Nephron progenitor cell (in vitro differentiated cells): Measurements from ENCODE around the gene PHF14.

Experiments
- DNase-seq: peaks from one replicate; pipeline ENCODE4 v3.0.0; 2021
- H3K27ac Mint-ChIP-seq: 2 replicates; pipeline ENCODE4 v1.8.0; 2021; ENCODE audit warnings: mild to moderate bottlenecking, moderate library complexity, mixed read lengths
- H3K27me3 Mint-ChIP-seq: 2 replicates; pipeline ENCODE4 v1.8.0; 2021; ENCODE audit warnings: mild to moderate bottlenecking, low read depth, mixed read lengths; ENCODE audit not compliant: poor library complexity
- H3K36me3 Mint-ChIP-seq: 2 replicates; pipeline ENCODE4 v1.8.0; 2021; ENCODE audit warnings: low read depth, mixed read lengths
- H3K4me1 Mint-ChIP-seq: 2 replicates; pipeline ENCODE4 v1.8.0; 2021; ENCODE audit warnings: mixed read lengths
- H3K4me3 Mint-ChIP-seq: 2 replicates; pipeline ENCODE4 v1.8.0; 2021; ENCODE audit warnings: mild to moderate bottlenecking, moderate library complexity, mixed read lengths
- H3K9me3 Mint-ChIP-seq: 2 replicates; pipeline ENCODE4 v1.8.0; 2021; ENCODE audit warnings: mild to moderate bottlenecking, moderate library complexity, mixed read lengths
- TF ChIP-seq, protein P1 (sequence below): fragments of 200-600 bp; sonication (generic); IDR thresholded peaks from 2 replicates; pipeline ENCODE4 v1.5.0; 2021; ENCODE audit warnings: antibody characterized with exemption

PHF14 gene

DNA sequence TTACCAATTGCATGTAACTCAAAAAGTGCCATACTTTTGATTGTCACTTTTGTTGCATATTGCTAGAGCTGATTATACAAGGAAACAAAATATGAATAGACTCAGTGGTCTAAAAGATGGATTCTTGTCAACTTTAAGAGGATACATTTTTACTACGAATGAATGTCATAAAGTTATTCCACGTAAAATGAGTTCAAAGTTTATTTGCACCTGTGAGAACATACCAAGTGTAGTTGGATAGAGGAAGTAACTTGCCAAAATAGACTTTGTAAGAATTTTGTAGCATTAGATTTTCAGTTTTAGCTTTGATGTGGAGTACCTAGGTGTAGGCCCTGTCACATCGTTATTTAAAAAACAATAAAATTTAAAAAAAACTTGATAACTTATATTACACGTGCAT, 106.2 kb downstream of the PHF14 start:
- peaks cover 8% of the 10 kb centered on the region for H3K4me1 Mint-ChIP-seq
- H3K27ac Mint-ChIP-seq: no peak overlapping the region
- no peak overlapping the region for H3K4me3 Mint-ChIP-seq
- H3K27me3 Mint-ChIP-seq: no peaks in the 10 kb centered on the region
- peaks cover 55% of the 10 kb centered on the region for H3K36me3 Mint-ChIP-seq
- DNase-seq: no peak
- TF ChIP-seq, protein P1, sequence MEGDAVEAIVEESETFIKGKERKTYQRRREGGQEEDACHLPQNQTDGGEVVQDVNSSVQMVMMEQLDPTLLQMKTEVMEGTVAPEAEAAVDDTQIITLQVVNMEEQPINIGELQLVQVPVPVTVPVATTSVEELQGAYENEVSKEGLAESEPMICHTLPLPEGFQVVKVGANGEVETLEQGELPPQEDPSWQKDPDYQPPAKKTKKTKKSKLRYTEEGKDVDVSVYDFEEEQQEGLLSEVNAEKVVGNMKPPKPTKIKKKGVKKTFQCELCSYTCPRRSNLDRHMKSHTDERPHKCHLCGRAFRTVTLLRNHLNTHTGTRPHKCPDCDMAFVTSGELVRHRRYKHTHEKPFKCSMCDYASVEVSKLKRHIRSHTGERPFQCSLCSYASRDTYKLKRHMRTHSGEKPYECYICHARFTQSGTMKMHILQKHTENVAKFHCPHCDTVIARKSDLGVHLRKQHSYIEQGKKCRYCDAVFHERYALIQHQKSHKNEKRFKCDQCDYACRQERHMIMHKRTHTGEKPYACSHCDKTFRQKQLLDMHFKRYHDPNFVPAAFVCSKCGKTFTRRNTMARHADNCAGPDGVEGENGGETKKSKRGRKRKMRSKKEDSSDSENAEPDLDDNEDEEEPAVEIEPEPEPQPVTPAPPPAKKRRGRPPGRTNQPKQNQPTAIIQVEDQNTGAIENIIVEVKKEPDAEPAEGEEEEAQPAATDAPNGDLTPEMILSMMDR: no peak
- peaks cover 9% of the 10 kb centered on the region for H3K9me3 Mint-ChIP-seq

DNA sequence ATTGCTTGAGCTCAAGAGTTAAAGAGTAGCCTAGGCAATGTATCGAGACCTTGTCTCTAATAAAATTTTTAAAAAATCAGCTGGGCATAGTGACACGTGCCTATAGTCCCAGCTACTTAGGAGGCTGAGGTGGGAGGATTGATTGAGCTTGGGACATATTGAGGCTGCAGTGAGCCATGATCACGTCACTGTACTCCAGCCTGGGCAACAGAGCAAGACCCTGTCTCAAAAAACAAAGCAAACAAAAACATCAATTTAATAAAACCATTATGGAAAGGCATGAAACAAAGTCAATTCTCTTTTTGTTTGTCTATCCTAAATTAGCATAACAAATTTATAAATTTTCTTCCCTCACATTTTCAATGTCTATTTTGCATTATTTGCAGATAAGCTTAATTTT, 108.4 kb downstream of the PHF14 start:
- H3K4me1 Mint-ChIP-seq: peaks cover 8% of the 10 kb centered on the region
- peaks cover 59% of the 10 kb centered on the region for H3K36me3 Mint-ChIP-seq
- H3K4me3 Mint-ChIP-seq: no peak overlapping the region
- DNase-seq: no peak
- TF ChIP-seq, protein P1: no peak
- H3K9me3 Mint-ChIP-seq: peaks cover 9% of the 10 kb centered on the region
- H3K27ac Mint-ChIP-seq: peak overlapping the region; percentile 45
- peaks cover 4% of the 10 kb centered on the region for H3K27me3 Mint-ChIP-seq

DNA sequence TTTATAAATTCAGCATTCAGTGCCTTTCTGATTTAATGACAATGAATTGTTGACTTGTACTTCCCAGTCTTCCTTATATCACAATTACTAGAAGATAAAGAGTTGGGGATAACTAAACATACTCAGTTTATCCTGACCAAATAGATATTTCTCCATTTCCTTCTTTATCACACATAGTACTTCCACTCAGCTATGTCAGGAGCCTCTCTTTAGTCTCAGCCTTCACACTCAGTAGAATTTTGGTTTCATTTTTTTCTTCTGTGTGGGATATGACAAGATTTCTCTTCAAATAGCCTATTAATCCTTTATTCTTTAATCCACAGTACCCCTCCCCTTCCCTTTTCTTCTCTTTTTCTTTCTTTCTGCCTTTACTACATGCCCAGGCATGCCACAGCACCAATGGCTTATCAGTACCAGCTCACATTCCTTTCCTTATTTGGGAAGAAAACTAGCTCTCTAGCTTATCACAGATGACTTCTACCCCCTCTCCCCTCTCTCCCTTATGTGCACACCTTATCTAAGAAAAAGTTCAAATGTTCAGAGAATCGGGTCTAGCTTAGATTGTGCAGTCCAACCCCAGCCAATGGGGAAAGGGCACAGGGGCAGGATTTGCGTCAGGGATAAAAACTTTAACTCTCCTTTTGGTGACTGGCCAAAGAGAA, 109.0 kb downstream of the PHF14 start:
- Mint-ChIP-seq H3K27ac (peak overlapping the region; percentile 91), H3K27me3 (peaks cover 4% of the 10 kb centered on the region), H3K36me3 (peaks cover 63% of the 10 kb centered on the region), H3K4me1 (peaks cover 8% of the 10 kb centered on the region), H3K9me3 (peaks cover 9% of the 10 kb centered on the region), H3K4me3 (no peak overlapping the region)
- no peak for DNase-seq
- TF ChIP-seq, protein P1: no peak

DNA sequence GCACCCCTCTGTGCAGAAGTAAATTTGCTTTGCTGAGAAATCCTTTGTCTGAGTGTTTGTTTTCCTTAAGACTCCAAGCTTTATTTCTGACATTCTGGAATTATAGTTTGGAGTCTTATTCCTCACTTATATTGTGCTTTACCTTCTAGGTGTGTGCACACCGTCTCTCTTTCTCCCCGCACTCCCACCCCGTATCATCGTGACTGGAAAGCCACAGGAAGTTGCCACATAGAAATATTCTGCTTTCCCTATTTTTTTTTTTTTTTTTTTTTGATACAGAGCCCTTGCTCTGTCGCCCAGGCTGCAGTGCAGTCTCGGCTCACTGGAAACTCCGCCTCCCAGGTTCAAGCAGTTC, 109.5 kb downstream of the PHF14 start:
- peaks cover 9% of the 10 kb centered on the region for H3K9me3 Mint-ChIP-seq
- H3K36me3 Mint-ChIP-seq: peaks cover 64% of the 10 kb centered on the region
- peak overlapping the region; percentile 91 for H3K27ac Mint-ChIP-seq
- H3K27me3 Mint-ChIP-seq: peaks cover 4% of the 10 kb centered on the region
- no peak for DNase-seq
- no peak overlapping the region for H3K4me3 Mint-ChIP-seq
- TF ChIP-seq, protein P1: no peak
- peaks cover 8% of the 10 kb centered on the region for H3K4me1 Mint-ChIP-seq

DNA sequence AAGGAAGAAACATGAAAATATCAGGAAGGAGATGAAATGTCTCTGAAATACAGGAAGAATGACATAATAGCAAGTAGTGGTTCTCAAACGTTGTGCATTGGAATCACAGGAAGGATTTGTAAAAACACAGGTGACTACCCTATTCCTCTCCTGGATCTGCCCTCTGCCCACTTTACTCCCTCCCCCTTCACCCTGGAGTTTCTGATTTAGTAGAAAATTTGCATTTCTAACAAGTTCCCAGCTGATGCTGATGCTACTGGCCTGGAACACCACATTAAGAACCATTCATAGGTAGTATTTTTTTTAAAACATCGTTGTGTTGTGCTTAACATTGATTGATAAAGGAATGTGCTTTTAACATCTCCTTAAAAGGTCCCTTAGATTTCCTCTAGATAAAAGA, 130.9 kb downstream of the PHF14 start:
- TF ChIP-seq, protein P1: no peak
- no peak for DNase-seq
- Mint-ChIP-seq H3K27ac (no peak overlapping the region), H3K27me3 (no peaks in the 10 kb centered on the region), H3K36me3 (no peaks in the 10 kb centered on the region), H3K9me3 (no peaks in the 10 kb centered on the region), H3K4me1 (no peaks in the 10 kb centered on the region), H3K4me3 (no peak overlapping the region)

DNA sequence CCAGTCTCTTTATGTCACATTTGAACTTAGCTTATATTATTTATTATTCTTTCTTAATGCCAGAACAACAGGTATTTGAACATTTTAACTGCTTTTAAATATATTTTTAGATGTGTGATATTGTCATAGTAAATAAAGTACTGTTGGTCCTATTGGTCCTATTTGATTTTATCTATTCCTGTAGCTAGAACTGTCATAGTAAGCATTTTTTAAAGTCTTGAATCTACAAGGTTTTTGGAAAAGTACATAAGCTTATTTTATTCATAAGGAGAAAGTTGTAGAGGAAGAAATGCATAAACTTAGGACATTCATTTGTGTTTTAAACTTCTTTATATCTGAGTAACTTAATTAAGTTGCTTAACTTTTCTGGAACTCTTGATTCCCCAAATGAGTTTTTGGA, 136.0 kb downstream of the PHF14 start:
- H3K27ac Mint-ChIP-seq: no peak overlapping the region
- no peaks in the 10 kb centered on the region for H3K9me3 Mint-ChIP-seq
- no peak overlapping the region for H3K4me3 Mint-ChIP-seq
- H3K4me1 Mint-ChIP-seq: no peaks in the 10 kb centered on the region
- DNase-seq: no peak
- H3K27me3 Mint-ChIP-seq: no peaks in the 10 kb centered on the region
- TF ChIP-seq, protein P1: no peak
- no peaks in the 10 kb centered on the region for H3K36me3 Mint-ChIP-seq
